ENCODE results near the gene PPEF2.

The PPEF2 gene

GRCh38 chr4:75834095-75834771, 68.0 kb downstream of the PPEF2 start:
- no peak for DNase-seq (ENCODE audit: low read depth in 2 of 2)

GRCh38 chr4:75831856-75832405, 70.3 kb downstream of the PPEF2 start:
- no peak for DNase-seq (ENCODE audit: low read depth in 2 of 2)

- no peak for DNase-seq (ENCODE audit: low read depth in 2 of 2)
Measured at GRCh38 chr4:75830906-75831305, 71.3 kb downstream of the PPEF2 start.

- DNase-seq (ENCODE audit: low read depth in 2 of 2): no peak
Measured at GRCh38 chr4:75823812-75824211, 78.4 kb downstream of the PPEF2 start.

GRCh38 chr4:75822416-75822815, 79.8 kb downstream of the PPEF2 start:
- no peak for DNase-seq (ENCODE audit: low read depth in 2 of 2)

- no peak for DNase-seq (ENCODE audit: low read depth in 2 of 2)
Measured at GRCh38 chr4:75821966-75822365, 80.3 kb downstream of the PPEF2 start.

GRCh38 chr4:75821216-75821615, 81.0 kb downstream of the PPEF2 start:
- DNase-seq (ENCODE audit: low read depth in 2 of 2): no peak

GRCh38 chr4:75820676-75821075, 81.6 kb downstream of the PPEF2 start:
- DNase-seq (ENCODE audit: low read depth in 2 of 2): no peak

GRCh38 chr4:75820197-75820596, 82.1 kb downstream of the PPEF2 start:
- DNase-seq (ENCODE audit: low read depth in 2 of 2): no peak

GRCh38 chr4:75819121-75819520, 83.1 kb downstream of the PPEF2 start:
- no peak for DNase-seq (ENCODE audit: low read depth in 2 of 2)

- DNase-seq (ENCODE audit: low read depth in 2 of 2): no peak
Measured at GRCh38 chr4:75817901-75818300, 84.4 kb downstream of the PPEF2 start.
